IPS-15b (cell line): Measurements from ENCODE around the gene SIRT7.
A peak's percentile ranks its signal among the peaks of the same experiment; 100 is the strongest.

Experiments
- H3K27me3 ChIP-seq: one replicate; pipeline ENCODE4 v1.6.1; 2013; ENCODE audit warnings: low read length; ENCODE audit not compliant: control insufficient read depth, insufficient read depth
- H3K36me3 ChIP-seq: one replicate; pipeline ENCODE4 v1.6.1; 2013; ENCODE audit warnings: low read length; ENCODE audit not compliant: control insufficient read depth, insufficient read depth
- H3K4me1 ChIP-seq: one replicate; pipeline ENCODE4 v1.6.1; 2013; ENCODE audit warnings: mild to moderate bottlenecking, low read length; ENCODE audit not compliant: control insufficient read depth, insufficient read depth
- H3K4me3 ChIP-seq: one replicate; pipeline ENCODE4 v1.5.1; 2013; ENCODE audit warnings: low read depth, low read length
- H3K9ac ChIP-seq: one replicate; pipeline ENCODE4 v1.6.1; 2013; ENCODE audit warnings: low read depth, mild to moderate bottlenecking, low read length
- H3K9me3 ChIP-seq: one replicate; pipeline ENCODE4 v1.6.1; 2013; ENCODE audit warnings: mild to moderate bottlenecking, low read length; ENCODE audit not compliant: control insufficient read depth, insufficient read depth

Gene SIRT7

GRCh38 chr17:81910840-81911276, 7.1 kb downstream of the SIRT7 start:
- Histone ChIP-seq H3K4me1 (no peaks in the 10 kb centered on the region), H3K36me3 (peaks cover 53% of the 10 kb centered on the region), H3K4me3 (peak overlapping the region; percentile 69), H3K9me3 (no peaks in the 10 kb centered on the region), H3K9ac (peak overlapping the region; percentile 47), H3K27me3 (peaks cover 6% of the 10 kb centered on the region)

- no peaks in the 10 kb centered on the region for H3K4me1 ChIP-seq
- H3K9ac ChIP-seq = peak overlapping the region; percentile 47
- H3K9me3 ChIP-seq = no peaks in the 10 kb centered on the region
- H3K4me3 ChIP-seq = peak overlapping the region; percentile 69
- H3K36me3 ChIP-seq = peaks cover 51% of the 10 kb centered on the region
- H3K27me3 ChIP-seq = peaks cover 6% of the 10 kb centered on the region
Observed at GRCh38 chr17:81909966-81910839, 7.8 kb downstream of the SIRT7 start.

GRCh38 chr17:81909231-81909630, 8.7 kb downstream of the SIRT7 start:
- H3K36me3 ChIP-seq = peaks cover 45% of the 10 kb centered on the region

GRCh38 chr17:81908793-81909192, 9.2 kb downstream of the SIRT7 start:
- Histone ChIP-seq H3K9ac (no peak overlapping the region), H3K36me3 (peaks cover 41% of the 10 kb centered on the region), H3K4me3 (no peak overlapping the region)

More at GRCh38 chr17:81909231-81909630, 8.7 kb downstream of the SIRT7 start:
- Histone ChIP-seq H3K9me3 (no peaks in the 10 kb centered on the region), H3K9ac (no peak overlapping the region), H3K27me3 (peaks cover 6% of the 10 kb centered on the region), H3K4me3 (no peak overlapping the region), H3K4me1 (no peaks in the 10 kb centered on the region)

GRCh38 chr17:81907219-81908145, 10.5 kb downstream of the SIRT7 start:
- Histone ChIP-seq H3K9me3 (no peaks in the 10 kb centered on the region), H3K4me3 (no peak overlapping the region), H3K9ac (no peak overlapping the region), H3K27me3 (peaks cover 6% of the 10 kb centered on the region), H3K36me3 (peaks cover 32% of the 10 kb centered on the region), H3K4me1 (no peaks in the 10 kb centered on the region)

More at GRCh38 chr17:81908793-81909192, 9.2 kb downstream of the SIRT7 start:
- no peaks in the 10 kb centered on the region for H3K9me3 ChIP-seq
- H3K27me3 ChIP-seq = peaks cover 6% of the 10 kb centered on the region
- no peaks in the 10 kb centered on the region for H3K4me1 ChIP-seq

GRCh38 chr17:81906476-81907218, 11.3 kb downstream of the SIRT7 start:
- H3K27me3 ChIP-seq = peaks cover 7% of the 10 kb centered on the region
- H3K9ac ChIP-seq = no peak overlapping the region
- no peak overlapping the region for H3K4me3 ChIP-seq
- no peaks in the 10 kb centered on the region for H3K9me3 ChIP-seq
- H3K4me1 ChIP-seq = no peaks in the 10 kb centered on the region
- H3K36me3 ChIP-seq = peaks cover 26% of the 10 kb centered on the region

GRCh38 chr17:81905993-81906392, 12.0 kb downstream of the SIRT7 start:
- no peaks in the 10 kb centered on the region for H3K9me3 ChIP-seq
- H3K36me3 ChIP-seq = peaks cover 26% of the 10 kb centered on the region
- peaks cover 14% of the 10 kb centered on the region for H3K27me3 ChIP-seq
- H3K9ac ChIP-seq = no peak overlapping the region
- H3K4me3 ChIP-seq = no peak overlapping the region
- H3K4me1 ChIP-seq = no peaks in the 10 kb centered on the region

GRCh38 chr17:81905424-81905875, 12.5 kb downstream of the SIRT7 start:
- no peaks in the 10 kb centered on the region for H3K4me1 ChIP-seq
- H3K36me3 ChIP-seq = peaks cover 28% of the 10 kb centered on the region
- H3K27me3 ChIP-seq = peaks cover 14% of the 10 kb centered on the region
- no peak overlapping the region for H3K4me3 ChIP-seq
- H3K9ac ChIP-seq = no peak overlapping the region
- H3K9me3 ChIP-seq = no peaks in the 10 kb centered on the region

GRCh38 chr17:81904600-81905423, 13.2 kb downstream of the SIRT7 start:
- no peaks in the 10 kb centered on the region for H3K4me1 ChIP-seq
- no peak overlapping the region for H3K4me3 ChIP-seq
- peaks cover 31% of the 10 kb centered on the region for H3K36me3 ChIP-seq
- no peak overlapping the region for H3K9ac ChIP-seq
- peaks cover 9% of the 10 kb centered on the region for H3K27me3 ChIP-seq
- no peaks in the 10 kb centered on the region for H3K9me3 ChIP-seq

- Histone ChIP-seq H3K9ac (no peak overlapping the region), H3K4me1 (no peaks in the 10 kb centered on the region), H3K36me3 (peaks cover 38% of the 10 kb centered on the region), H3K9me3 (no peaks in the 10 kb centered on the region), H3K27me3 (peaks cover 9% of the 10 kb centered on the region), H3K4me3 (no peak overlapping the region)
Observed at GRCh38 chr17:81903896-81904599, 13.9 kb downstream of the SIRT7 start.
